Measurements from ENCODE around the gene TEDC2.

DNA sequence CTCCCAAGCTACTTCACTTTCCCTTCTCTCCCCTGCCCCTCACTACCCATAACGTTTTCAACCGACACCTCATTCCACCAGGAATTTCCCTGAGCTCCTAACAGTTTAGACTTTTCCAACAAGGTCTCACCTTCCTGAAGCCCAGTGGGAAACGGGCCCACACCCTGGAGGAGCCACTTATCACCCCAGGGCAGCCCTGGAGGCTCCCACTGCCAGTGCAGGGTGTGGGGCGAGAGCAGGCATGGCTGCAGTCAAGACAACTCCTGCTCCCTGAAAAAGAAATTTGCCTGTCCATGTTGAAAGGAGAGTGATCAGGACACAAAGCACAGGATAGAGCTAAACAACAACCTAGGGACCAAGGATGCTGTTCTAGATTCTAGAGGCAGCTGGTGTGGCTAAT lies 32.4 kb upstream of the TEDC2 start:
- no peak for TF ChIP-seq POLR2AphosphoS5 (IDR thresholded peaks at IDR 0.05)
- TF ChIP-seq, protein P1, sequence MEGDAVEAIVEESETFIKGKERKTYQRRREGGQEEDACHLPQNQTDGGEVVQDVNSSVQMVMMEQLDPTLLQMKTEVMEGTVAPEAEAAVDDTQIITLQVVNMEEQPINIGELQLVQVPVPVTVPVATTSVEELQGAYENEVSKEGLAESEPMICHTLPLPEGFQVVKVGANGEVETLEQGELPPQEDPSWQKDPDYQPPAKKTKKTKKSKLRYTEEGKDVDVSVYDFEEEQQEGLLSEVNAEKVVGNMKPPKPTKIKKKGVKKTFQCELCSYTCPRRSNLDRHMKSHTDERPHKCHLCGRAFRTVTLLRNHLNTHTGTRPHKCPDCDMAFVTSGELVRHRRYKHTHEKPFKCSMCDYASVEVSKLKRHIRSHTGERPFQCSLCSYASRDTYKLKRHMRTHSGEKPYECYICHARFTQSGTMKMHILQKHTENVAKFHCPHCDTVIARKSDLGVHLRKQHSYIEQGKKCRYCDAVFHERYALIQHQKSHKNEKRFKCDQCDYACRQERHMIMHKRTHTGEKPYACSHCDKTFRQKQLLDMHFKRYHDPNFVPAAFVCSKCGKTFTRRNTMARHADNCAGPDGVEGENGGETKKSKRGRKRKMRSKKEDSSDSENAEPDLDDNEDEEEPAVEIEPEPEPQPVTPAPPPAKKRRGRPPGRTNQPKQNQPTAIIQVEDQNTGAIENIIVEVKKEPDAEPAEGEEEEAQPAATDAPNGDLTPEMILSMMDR (IDR thresholded peaks at IDR 0.05) = no peak
- no peak for TF ChIP-seq POLR2A (IDR thresholded peaks at IDR 0.05; ENCODE audit: low read depth)
- no peak for TF ChIP-seq EP300 (IDR thresholded peaks at IDR 0.05)

Data from esophagus muscularis mucosa (tissue), 4 donors.